GM23248 (cell line): ENCODE data around the gene EDAR.

ENCODE experiments used
- EZH2 ChIP-seq: fragments of 200-600 bp; sonication (generic); IDR thresholded peaks from 2 replicates; pipeline ENCODE4 v1.6.1; 2018; ENCODE audit warnings: antibody characterized with exemption, mild to moderate bottlenecking; ENCODE audit not compliant: insufficient read depth, poor library complexity, severe bottlenecking
- EZH2phosphoT487 ChIP-seq: fragments of 200-600 bp; sonication (generic); IDR thresholded peaks from 2 replicates; pipeline ENCODE4 v1.6.1; 2018; ENCODE audit warnings: antibody characterized with exemption, moderate library complexity, mild to moderate bottlenecking, low read depth; ENCODE audit not compliant: insufficient read depth

GRCh38 chr2:108942231-108942825, 46.7 kb downstream of the EDAR start:
- TF ChIP-seq EZH2phosphoT487 (no peak), EZH2 (no peak)
